ENCODE data around the gene CMPK1.

The CMPK1 gene

DNA sequence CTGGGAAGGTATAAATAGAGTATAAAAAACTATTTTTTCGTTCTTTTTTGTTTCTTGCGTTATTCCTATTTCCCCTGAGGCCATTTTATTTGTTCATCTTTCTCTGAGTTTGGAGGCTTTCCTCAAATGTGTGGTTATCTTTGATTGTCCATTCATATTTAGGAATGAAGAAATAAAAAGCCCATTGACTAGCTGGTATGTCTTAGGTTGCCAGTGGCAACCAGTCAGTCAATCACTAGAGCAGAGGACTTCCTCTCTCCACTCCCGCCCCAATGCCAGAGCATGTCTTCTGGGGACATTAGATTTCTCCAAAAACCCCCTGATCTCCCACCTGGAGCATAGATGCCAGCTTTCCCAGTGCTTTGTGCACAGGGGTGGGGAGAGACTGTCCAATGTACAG, 61.8 kb downstream of the CMPK1 start:
- Histone ChIP-seq H3K4me3 (ENCODE audit: low read length in 2 of 2) (no peak overlapping the region), H3K9me3 (ENCODE audit: control insufficient read depth in 2 of 2, low read length in 2 of 2) (no peaks in the 10 kb centered on the region), H3K27ac (ENCODE audit: low read length) (no peak overlapping the region), H3K4me1 (ENCODE audit: control insufficient read depth, insufficient read depth, low read length) (no peaks in the 10 kb centered on the region), H3K9ac (ENCODE audit: low read length in 2 of 2) (no peak overlapping the region), H3K27me3 (ENCODE audit: control insufficient read depth in 1 of 2, insufficient read depth in 2 of 2, low read length in 2 of 2) (peaks cover 13 to 24% of the 10 kb centered on the region in 2 donors), H3K36me3 (ENCODE audit: control insufficient read depth in 2 of 2, insufficient read depth in 2 of 2, low read length in 2 of 2) (no peaks in the 10 kb centered on the region)

DNA sequence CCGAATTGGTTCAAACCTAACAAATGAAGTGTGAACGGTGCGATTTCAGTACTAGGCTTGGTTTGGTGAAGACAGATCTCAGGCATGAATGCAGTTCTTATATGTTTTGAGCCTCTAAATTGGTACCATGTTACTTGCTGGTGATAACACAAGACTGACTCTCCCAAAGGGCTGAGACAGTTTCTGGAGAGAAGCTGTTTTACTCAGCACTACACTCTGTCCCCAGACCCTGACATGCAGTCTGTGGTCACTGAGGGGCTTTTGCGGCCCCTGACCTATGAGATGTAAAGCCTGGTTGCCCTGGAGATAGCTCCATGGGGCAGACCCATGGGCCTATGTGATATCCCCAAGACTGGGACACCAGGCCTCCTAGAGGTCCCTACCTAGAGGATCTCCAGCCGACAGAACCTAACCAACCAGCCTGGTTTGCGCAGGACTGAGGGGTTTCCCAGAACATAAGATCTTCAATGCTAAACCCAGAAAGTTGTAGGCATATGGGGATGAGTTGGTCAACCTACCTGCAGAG, 63.1 kb downstream of the CMPK1 start:
- Histone ChIP-seq H3K27ac (ENCODE audit: low read length) (no peak overlapping the region), H3K9me3 (ENCODE audit: control insufficient read depth in 2 of 2, low read length in 2 of 2) (no peaks in the 10 kb centered on the region), H3K9ac (ENCODE audit: low read length in 2 of 2) (no peak overlapping the region), H3K36me3 (ENCODE audit: control insufficient read depth in 2 of 2, insufficient read depth in 2 of 2, low read length in 2 of 2) (no peaks in the 10 kb centered on the region), H3K4me1 (ENCODE audit: control insufficient read depth, insufficient read depth, low read length) (no peaks in the 10 kb centered on the region), H3K27me3 (ENCODE audit: control insufficient read depth in 1 of 2, insufficient read depth in 2 of 2, low read length in 2 of 2) (peaks cover 13 to 30% of the 10 kb centered on the region in 2 donors), H3K4me3 (ENCODE audit: low read length in 2 of 2) (no peak overlapping the region)

DNA sequence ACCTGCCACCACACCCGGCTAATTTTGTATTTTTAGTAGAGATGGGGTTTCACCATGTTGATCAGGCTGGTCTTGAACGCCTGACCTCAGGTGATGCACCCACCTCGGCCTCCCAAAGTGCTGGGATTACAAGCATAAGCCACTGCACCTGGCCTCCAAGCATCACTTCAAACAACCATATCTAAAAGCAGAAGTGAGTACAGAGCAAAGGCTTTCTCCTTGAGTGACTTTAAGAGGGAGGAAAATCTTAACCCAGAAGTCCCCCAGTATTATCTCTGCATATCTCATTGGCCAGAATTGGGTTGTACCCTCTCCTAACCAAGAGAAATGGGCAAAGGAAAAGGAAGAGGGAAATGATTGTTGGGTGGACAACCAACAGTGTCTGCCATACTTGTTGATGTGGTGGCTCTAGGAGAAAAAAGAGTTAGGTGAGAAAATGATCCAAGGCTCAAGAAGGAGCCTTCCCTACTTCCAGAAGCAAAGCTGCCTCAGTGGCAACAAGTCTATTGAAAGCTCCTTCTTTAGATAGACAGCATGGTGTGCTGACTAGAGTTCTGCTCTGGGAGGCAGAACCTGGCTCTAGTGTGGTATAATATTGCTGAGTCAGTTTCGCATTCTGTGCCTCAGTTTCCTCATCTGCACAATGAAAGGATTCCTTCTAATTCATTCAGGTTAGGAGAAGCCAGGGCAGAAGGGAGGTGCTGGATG, 65.7 kb downstream of the CMPK1 start:
- Histone ChIP-seq H3K27ac (ENCODE audit: low read length) (no peak overlapping the region), H3K4me3 (ENCODE audit: low read length in 2 of 2) (no peak overlapping the region), H3K9ac (ENCODE audit: low read length in 2 of 2) (no peak overlapping the region), H3K9me3 (ENCODE audit: control insufficient read depth in 2 of 2, low read length in 2 of 2) (no peaks in the 10 kb centered on the region), H3K27me3 (ENCODE audit: control insufficient read depth in 1 of 2, insufficient read depth in 2 of 2, low read length in 2 of 2) (peaks cover 13 to 34% of the 10 kb centered on the region in 2 donors), H3K36me3 (ENCODE audit: control insufficient read depth in 2 of 2, insufficient read depth in 2 of 2, low read length in 2 of 2) (no peaks in the 10 kb centered on the region), H3K4me1 (ENCODE audit: control insufficient read depth, insufficient read depth, low read length) (no peaks in the 10 kb centered on the region)

DNA sequence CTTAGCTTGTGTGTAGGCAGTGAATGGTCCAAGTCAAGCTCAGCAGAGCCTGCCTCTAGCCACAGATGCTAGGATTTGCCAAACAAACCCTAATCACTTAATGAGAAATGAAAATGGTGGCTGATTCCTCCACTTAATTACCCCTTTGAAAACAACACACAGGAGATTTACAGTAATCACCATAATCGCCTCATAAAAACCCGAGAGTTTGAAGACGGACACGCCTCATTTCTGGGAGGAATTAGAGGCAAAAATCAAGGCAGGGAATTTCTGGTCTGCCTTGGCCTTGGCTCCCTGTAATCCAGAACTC, 66.2 kb downstream of the CMPK1 start:
- H3K4me3 ChIP-seq (ENCODE audit: low read length in 2 of 2) = no peak overlapping the region
- no peaks in the 10 kb centered on the region for H3K9me3 ChIP-seq (ENCODE audit: control insufficient read depth in 2 of 2, low read length in 2 of 2)
- peaks cover 13 to 34% of the 10 kb centered on the region in 2 donors for H3K27me3 ChIP-seq (ENCODE audit: control insufficient read depth in 1 of 2, insufficient read depth in 2 of 2, low read length in 2 of 2)
- no peaks in the 10 kb centered on the region for H3K36me3 ChIP-seq (ENCODE audit: control insufficient read depth in 2 of 2, insufficient read depth in 2 of 2, low read length in 2 of 2)
- no peak overlapping the region for H3K9ac ChIP-seq (ENCODE audit: low read length in 2 of 2)
- H3K4me1 ChIP-seq (ENCODE audit: control insufficient read depth, insufficient read depth, low read length) = no peaks in the 10 kb centered on the region
- no peak overlapping the region for H3K27ac ChIP-seq (ENCODE audit: low read length)

DNA sequence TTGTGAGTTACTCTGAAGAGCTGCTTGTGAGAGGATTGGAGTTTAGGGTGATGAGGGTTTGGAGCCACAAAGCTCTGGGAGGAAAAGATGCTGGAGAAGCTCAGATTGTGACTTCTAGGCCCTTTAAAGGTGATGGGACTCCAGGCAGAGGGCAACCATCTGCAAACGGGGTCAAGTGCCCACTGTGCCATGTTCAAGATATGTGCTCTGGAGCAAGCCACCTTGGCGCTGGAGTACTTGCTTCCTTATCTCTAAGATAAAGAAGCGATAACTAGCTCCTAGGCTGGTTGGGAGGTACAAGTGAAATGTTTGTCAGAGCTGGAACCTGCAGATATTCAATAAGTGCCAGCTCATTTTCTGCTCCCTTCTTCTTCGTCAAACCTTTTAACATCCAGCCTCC, 68.2 kb downstream of the CMPK1 start:
- Histone ChIP-seq H3K9me3 (ENCODE audit: control insufficient read depth in 2 of 2, low read length in 2 of 2) (no peaks in the 10 kb centered on the region), H3K27me3 (ENCODE audit: control insufficient read depth in 1 of 2, insufficient read depth in 2 of 2, low read length in 2 of 2) (peaks cover 10 to 24% of the 10 kb centered on the region in 2 donors), H3K9ac (ENCODE audit: low read length in 2 of 2) (no peak overlapping the region), H3K36me3 (ENCODE audit: control insufficient read depth in 2 of 2, insufficient read depth in 2 of 2, low read length in 2 of 2) (no peaks in the 10 kb centered on the region), H3K4me1 (ENCODE audit: control insufficient read depth, insufficient read depth, low read length) (no peaks in the 10 kb centered on the region), H3K4me3 (ENCODE audit: low read length in 2 of 2) (no peak overlapping the region), H3K27ac (ENCODE audit: low read length) (no peak overlapping the region)

DNA sequence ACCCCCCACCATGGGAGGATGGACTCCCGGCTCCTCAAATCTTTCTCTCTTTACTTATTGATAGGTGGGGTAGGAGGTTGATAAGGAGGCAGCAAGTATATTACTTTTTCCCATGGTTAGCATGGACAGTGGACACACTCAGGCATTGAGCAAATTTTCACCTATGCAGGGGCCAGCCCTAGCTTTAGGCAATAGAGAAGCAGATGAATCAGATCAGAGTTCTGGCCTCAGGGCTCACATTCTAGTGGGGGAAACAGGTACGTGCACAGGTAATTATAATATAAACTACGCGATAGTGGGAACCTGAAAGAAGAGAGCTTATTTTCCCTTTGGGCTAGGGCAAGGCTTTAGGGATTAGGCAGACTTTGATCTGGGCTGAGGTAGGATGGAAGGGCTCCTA, 69.0 kb downstream of the CMPK1 start:
- H3K9me3 ChIP-seq (ENCODE audit: control insufficient read depth in 2 of 2, low read length in 2 of 2) = no peaks in the 10 kb centered on the region

DNA sequence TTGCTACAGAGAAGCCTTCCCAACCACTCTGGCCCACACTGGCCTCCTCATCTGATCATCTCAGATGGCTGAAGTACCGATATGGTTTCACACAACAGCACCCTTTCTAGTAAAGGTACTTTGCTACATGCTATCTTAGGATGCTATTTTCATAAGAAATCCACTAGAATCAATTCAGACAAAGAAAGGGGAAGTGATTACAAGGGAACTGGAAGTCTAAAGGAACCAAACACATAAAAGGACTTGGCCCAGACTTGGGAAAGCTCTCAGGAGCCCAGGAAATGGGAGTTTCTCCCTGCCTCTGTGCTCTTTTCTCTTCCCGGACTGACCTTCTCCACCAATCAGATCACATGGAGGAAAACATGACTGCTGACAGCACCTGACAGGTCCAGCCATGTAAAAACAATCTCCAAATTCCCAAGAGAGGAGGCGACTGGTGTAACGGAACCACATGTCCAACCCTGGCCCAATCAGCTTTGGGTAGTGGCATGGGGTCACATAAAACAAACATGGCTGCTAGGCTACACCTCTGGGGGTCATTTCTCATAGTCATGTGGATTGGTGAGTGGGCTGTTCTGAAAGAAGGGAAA, 69.8 kb downstream of the CMPK1 start:
- Histone ChIP-seq H3K9me3 (ENCODE audit: control insufficient read depth in 2 of 2, low read length in 2 of 2) (no peaks in the 10 kb centered on the region), H3K27me3 (ENCODE audit: control insufficient read depth in 1 of 2, insufficient read depth in 2 of 2, low read length in 2 of 2) (peaks cover 7 to 23% of the 10 kb centered on the region in 2 donors), H3K4me1 (ENCODE audit: control insufficient read depth, insufficient read depth, low read length) (no peaks in the 10 kb centered on the region), H3K9ac (ENCODE audit: low read length in 2 of 2) (no peak overlapping the region), H3K36me3 (ENCODE audit: control insufficient read depth in 2 of 2, insufficient read depth in 2 of 2, low read length in 2 of 2) (no peaks in the 10 kb centered on the region), H3K4me3 (ENCODE audit: low read length in 2 of 2) (no peak overlapping the region), H3K27ac (ENCODE audit: low read length) (no peak overlapping the region)

More for the DNA sequence above, 69.0 kb downstream of the CMPK1 start:
- Histone ChIP-seq H3K4me1 (ENCODE audit: control insufficient read depth, insufficient read depth, low read length) (no peaks in the 10 kb centered on the region), H3K27me3 (ENCODE audit: control insufficient read depth in 1 of 2, insufficient read depth in 2 of 2, low read length in 2 of 2) (peaks cover 7 to 21% of the 10 kb centered on the region in 2 donors), H3K36me3 (ENCODE audit: control insufficient read depth in 2 of 2, insufficient read depth in 2 of 2, low read length in 2 of 2) (no peaks in the 10 kb centered on the region), H3K9ac (ENCODE audit: low read length in 2 of 2) (no peak overlapping the region), H3K4me3 (ENCODE audit: low read length in 2 of 2) (no peak overlapping the region), H3K27ac (ENCODE audit: low read length) (no peak overlapping the region)

DNA sequence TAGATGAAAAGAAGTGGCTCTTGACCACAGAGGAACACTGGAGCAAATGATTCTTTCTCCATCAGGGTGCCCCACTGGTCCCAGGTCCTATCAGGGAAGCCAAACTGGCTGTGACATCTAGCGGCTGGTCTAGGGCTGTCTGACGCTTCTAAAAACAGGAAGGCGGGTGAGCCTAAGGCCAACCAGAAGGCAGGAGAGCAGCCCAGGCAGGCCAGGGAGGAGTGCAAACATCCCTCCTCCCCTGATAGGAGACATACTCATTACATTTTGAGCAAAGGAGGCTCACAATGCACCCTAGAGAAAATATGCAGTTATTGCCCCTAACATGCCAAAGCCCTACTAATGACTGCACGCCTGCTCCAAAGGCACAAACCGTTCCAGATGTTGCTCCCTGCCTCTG, 72.1 kb downstream of the CMPK1 start:
- Histone ChIP-seq H3K27me3 (ENCODE audit: control insufficient read depth in 1 of 2, insufficient read depth in 2 of 2, low read length in 2 of 2) (peaks cover 0 to 16% of the 10 kb centered on the region in 2 donors), H3K4me1 (ENCODE audit: control insufficient read depth, insufficient read depth, low read length) (no peaks in the 10 kb centered on the region), H3K9ac (ENCODE audit: low read length in 2 of 2) (no peak overlapping the region), H3K36me3 (ENCODE audit: control insufficient read depth in 2 of 2, insufficient read depth in 2 of 2, low read length in 2 of 2) (no peaks in the 10 kb centered on the region), H3K9me3 (ENCODE audit: control insufficient read depth in 2 of 2, low read length in 2 of 2) (no peaks in the 10 kb centered on the region), H3K27ac (ENCODE audit: low read length) (no peak overlapping the region), H3K4me3 (ENCODE audit: low read length in 2 of 2) (no peak overlapping the region)

DNA sequence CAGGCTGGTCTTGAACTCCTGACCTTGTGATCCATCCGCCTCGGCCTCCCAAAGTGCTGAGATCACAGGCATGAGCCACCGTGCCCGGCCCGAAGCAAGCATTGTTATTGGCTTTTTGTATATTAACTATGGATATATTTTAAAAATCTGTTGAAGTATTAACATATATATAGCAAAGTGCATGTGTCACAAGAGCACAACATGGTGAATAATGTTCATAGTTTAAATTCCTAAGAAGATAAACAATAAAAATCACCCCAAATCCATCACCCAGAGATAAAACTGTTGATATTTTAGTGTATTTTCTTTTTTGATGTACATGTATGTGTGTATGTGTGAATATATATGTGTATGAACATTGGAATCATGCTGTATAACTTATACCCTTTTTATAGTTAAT, 73.4 kb downstream of the CMPK1 start:
- no peaks in the 10 kb centered on the region for H3K36me3 ChIP-seq (ENCODE audit: control insufficient read depth in 2 of 2, insufficient read depth in 2 of 2, low read length in 2 of 2)
- H3K4me1 ChIP-seq (ENCODE audit: control insufficient read depth, insufficient read depth, low read length) = no peaks in the 10 kb centered on the region
- no peak overlapping the region for H3K4me3 ChIP-seq (ENCODE audit: low read length in 2 of 2)
- H3K27me3 ChIP-seq (ENCODE audit: control insufficient read depth in 1 of 2, insufficient read depth in 2 of 2, low read length in 2 of 2) = peaks cover 0 to 10% of the 10 kb centered on the region in 2 donors
- no peak overlapping the region for H3K9ac ChIP-seq (ENCODE audit: low read length in 2 of 2)
- no peak overlapping the region for H3K27ac ChIP-seq (ENCODE audit: low read length)
- no peaks in the 10 kb centered on the region for H3K9me3 ChIP-seq (ENCODE audit: control insufficient read depth in 2 of 2, low read length in 2 of 2)

DNA sequence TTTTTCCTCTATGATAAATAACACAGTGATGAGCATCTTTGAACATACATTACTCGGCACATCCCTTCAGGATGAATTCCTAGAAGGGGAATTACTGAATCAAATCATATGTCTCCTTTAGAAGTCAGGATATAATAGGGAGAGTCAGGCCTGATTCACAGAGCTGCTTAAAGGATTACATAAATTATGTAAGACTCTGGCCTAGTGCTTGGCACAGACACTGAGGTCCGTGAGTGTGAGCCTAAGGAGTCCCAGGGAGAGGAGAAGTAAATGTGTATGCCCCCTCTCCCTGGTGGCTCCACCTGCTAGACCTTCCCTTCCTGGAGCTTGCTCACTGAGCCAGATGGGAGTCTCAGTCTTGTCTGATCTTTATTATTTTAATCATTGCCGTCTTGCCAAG, 73.9 kb downstream of the CMPK1 start:
- Histone ChIP-seq H3K9ac (ENCODE audit: low read length in 2 of 2) (no peak overlapping the region), H3K9me3 (ENCODE audit: control insufficient read depth in 2 of 2, low read length in 2 of 2) (no peaks in the 10 kb centered on the region), H3K27ac (ENCODE audit: low read length) (no peak overlapping the region), H3K4me1 (ENCODE audit: control insufficient read depth, insufficient read depth, low read length) (no peaks in the 10 kb centered on the region), H3K4me3 (ENCODE audit: low read length in 2 of 2) (no peak overlapping the region), H3K27me3 (ENCODE audit: control insufficient read depth in 1 of 2, insufficient read depth in 2 of 2, low read length in 2 of 2) (peaks cover 0 to 10% of the 10 kb centered on the region in 2 donors), H3K36me3 (ENCODE audit: control insufficient read depth in 2 of 2, insufficient read depth in 2 of 2, low read length in 2 of 2) (no peaks in the 10 kb centered on the region)

Data from stomach smooth muscle (tissue), 2 donors.